NK-92 treated with Interleukin-12 subunit alpha and Interleukin-12 subunit beta, amount 100 ng/mL, for 24 hours (cell line): ENCODE measurements around the gene EML6.

Experiments
- DNase-seq: peaks from one replicate; lab custom pipeline; 2025; lab: John Stamatoyannopoulos, UW

Gene EML6

GRCh38 chr2:54758951-54759350 is 35.5 kb downstream of the EML6 start:
- no peak for DNase-seq

GRCh38 chr2:54760310-54760709 is 36.8 kb downstream of the EML6 start:
- DNase-seq, result no peak

GRCh38 chr2:54763636-54764291 is 40.3 kb downstream of the EML6 start:
- DNase-seq, result no peak

GRCh38 chr2:54767921-54768320 is 44.5 kb downstream of the EML6 start:
- no peak for DNase-seq

- no peak for DNase-seq
These were observed 45.4 kb downstream of the EML6 start for GRCh38 chr2:54768772-54769428.

GRCh38 chr2:54770211-54770610 is 46.7 kb downstream of the EML6 start:
- no peak for DNase-seq

GRCh38 chr2:54770676-54771075 is 47.2 kb downstream of the EML6 start:
- DNase-seq, result no peak

GRCh38 chr2:54771166-54771885 is 47.9 kb downstream of the EML6 start:
- DNase-seq, result no peak

GRCh38 chr2:54772110-54772509 is 48.6 kb downstream of the EML6 start:
- no peak for DNase-seq

GRCh38 chr2:54772531-54772930 is 49.1 kb downstream of the EML6 start:
- DNase-seq, result no peak

- no peak for DNase-seq
These were observed 49.8 kb downstream of the EML6 start for GRCh38 chr2:54773233-54773632.

- no peak for DNase-seq
These were observed 50.4 kb downstream of the EML6 start for GRCh38 chr2:54773838-54774237.

- no peak for DNase-seq
These were observed 52.2 kb downstream of the EML6 start for GRCh38 chr2:54775710-54776109.

- DNase-seq, result no peak
These were observed 53.0 kb downstream of the EML6 start for GRCh38 chr2:54776494-54776893.

- DNase-seq, result no peak
These were observed 59.9 kb downstream of the EML6 start for GRCh38 chr2:54783349-54783748.

GRCh38 chr2:54787270-54787669 is 63.8 kb downstream of the EML6 start:
- no peak for DNase-seq

- DNase-seq, result no peak
These were observed 64.4 kb downstream of the EML6 start for GRCh38 chr2:54787755-54788366.

GRCh38 chr2:54789878-54790277 is 66.4 kb downstream of the EML6 start:
- DNase-seq, result no peak

GRCh38 chr2:54791831-54792230 is 68.4 kb downstream of the EML6 start:
- DNase-seq, result no peak

- DNase-seq, result no peak
These were observed 73.8 kb downstream of the EML6 start for GRCh38 chr2:54797307-54797706.

GRCh38 chr2:54801352-54801751 is 77.9 kb downstream of the EML6 start:
- DNase-seq, result no peak

GRCh38 chr2:54803783-54804751 is 80.6 kb downstream of the EML6 start:
- no peak for DNase-seq
